DMS 273 (cell line): ENCODE data around the gene BTN1A1.
"Not testable (repeated sequence)": the region's sequence is repeated elsewhere in the genome, so short reads cannot be mapped to it uniquely, and the experiment has no call there.

ENCODE experiments used
- DNase-seq: peaks from one replicate; lab custom pipeline; 2025; ENCODE audit not compliant: unreplicated experiment; lab: John Stamatoyannopoulos, UW

Gene BTN1A1

GRCh38 chr6:26537160-26537845 lies 37.2 kb downstream of the BTN1A1 start:
- DNase-seq: peak; percentile 97

- DNase-seq: peak; percentile 96
These were observed 37.9 kb downstream of the BTN1A1 start, which contains the start of gene HMGN4 for GRCh38 chr6:26537846-26538571. Gene HMGN4 (plus strand): TSS chr6:26538366. CDS start chr6:26545207, 6,841 bp downstream.

GRCh38 chr6:26538572-26538902 lies 38.4 kb downstream of the BTN1A1 start:
- DNase-seq: no peak

GRCh38 chr6:26539071-26539615 lies 39.0 kb downstream of the BTN1A1 start:
- no peak for DNase-seq

GRCh38 chr6:26541579-26541978 lies 41.5 kb downstream of the BTN1A1 start:
- no peak for DNase-seq

GRCh38 chr6:26543953-26544352 lies 43.9 kb downstream of the BTN1A1 start:
- peak; percentile 47 for DNase-seq

GRCh38 chr6:26544473-26544872 lies 44.4 kb downstream of the BTN1A1 start:
- no peak for DNase-seq

- DNase-seq: no peak
These were observed 45.5 kb downstream of the BTN1A1 start for GRCh38 chr6:26545627-26546026.

- not testable (repeated sequence) for DNase-seq
These were observed 47.3 kb downstream of the BTN1A1 start for GRCh38 chr6:26547363-26547762.

- DNase-seq: peak; percentile 89
These were observed 50.3 kb downstream of the BTN1A1 start for GRCh38 chr6:26550250-26550993.

GRCh38 chr6:26552205-26552604 lies 52.1 kb downstream of the BTN1A1 start:
- no peak for DNase-seq

- no peak for DNase-seq
These were observed 52.6 kb downstream of the BTN1A1 start for GRCh38 chr6:26552640-26553188.

- DNase-seq: peak; percentile 89
These were observed 53.1 kb downstream of the BTN1A1 start for GRCh38 chr6:26553264-26553634.

GRCh38 chr6:26553635-26554446 lies 53.7 kb downstream of the BTN1A1 start:
- peak; percentile 92 for DNase-seq

- DNase-seq: peak; percentile 59
These were observed 54.3 kb downstream of the BTN1A1 start for GRCh38 chr6:26554447-26554696.

- DNase-seq: peak; percentile 88
These were observed 54.8 kb downstream of the BTN1A1 start for GRCh38 chr6:26554697-26555504.

- DNase-seq: peak; percentile 67
These were observed 55.6 kb downstream of the BTN1A1 start for GRCh38 chr6:26555505-26556262.

GRCh38 chr6:26556263-26557070 lies 56.4 kb downstream of the BTN1A1 start:
- peak; percentile 95 for DNase-seq
